NCI-H1105 treated with DMSO at 0.1 percent for 48 hours (cell line): Measurements from ENCODE around the gene FAM110A.
"Not testable (repeated sequence)": the region's sequence is repeated elsewhere in the genome, so short reads cannot be mapped to it uniquely, and the experiment has no call there.

Experiments
- DNase-seq: peaks from one replicate; lab custom pipeline; 2025; lab: John Stamatoyannopoulos, UW

Gene FAM110A

DNA sequence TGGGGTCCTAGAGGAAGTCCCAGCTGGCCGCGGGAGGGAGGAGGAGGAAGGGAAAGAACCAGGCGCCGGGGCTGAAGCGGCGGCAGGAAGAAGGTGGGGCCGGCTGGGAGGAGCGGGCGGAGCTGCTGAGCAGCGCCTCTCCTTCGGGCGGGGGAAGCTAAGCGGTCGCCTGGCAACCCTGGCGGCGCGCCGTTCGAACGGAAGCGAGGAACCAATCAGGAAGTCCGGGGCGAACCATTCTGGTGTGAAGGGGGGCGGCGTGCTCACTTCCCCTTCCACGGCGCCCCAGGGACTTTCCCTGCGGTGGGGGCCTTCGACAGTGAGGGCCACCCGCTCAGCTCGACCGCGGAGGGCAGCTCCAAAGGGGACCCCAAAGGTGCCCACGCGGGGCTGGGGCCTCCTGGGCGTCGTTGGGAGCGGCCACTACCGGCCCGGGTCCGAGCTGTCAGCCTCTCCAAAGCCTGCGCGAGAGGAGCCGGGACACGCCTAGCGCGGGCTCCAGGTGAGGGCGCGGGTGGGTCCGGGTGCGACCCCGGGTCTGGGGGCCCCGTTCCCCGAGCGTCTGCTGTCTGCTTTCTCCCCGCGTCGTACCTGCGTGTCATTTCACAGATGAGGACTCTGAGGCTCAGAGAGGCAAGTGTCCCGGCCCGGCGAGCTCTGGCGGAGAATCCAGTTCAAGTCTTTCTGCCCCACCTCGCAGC, at the start of gene FAM110A:
TSS of gene FAM110A (plus strand) at position 266 of the 701 bp plus-strand sequence. CDS start 11,090 bp downstream, outside the sequence.
- DNase-seq = peak; percentile 90

DNA sequence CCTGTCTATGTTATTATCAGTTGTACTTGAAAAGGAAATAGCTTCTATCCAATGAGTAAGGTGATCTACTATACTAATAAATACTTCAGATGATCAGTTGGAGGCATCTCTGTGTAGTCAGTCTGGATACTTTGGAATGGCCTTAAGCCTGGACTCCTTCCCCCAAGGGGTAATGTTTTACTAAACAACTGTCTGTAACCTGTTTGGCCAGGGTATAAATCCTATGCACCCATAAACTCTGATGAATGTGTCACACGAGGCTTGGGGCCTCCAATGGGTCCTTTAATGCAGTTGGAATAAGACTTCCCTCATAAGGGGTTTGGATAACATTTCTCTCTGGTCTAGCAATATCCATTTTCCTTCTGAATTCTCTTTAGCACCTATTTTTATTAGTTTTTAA, 45.7 kb upstream of the FAM110A start:
- DNase-seq = no peak

DNA sequence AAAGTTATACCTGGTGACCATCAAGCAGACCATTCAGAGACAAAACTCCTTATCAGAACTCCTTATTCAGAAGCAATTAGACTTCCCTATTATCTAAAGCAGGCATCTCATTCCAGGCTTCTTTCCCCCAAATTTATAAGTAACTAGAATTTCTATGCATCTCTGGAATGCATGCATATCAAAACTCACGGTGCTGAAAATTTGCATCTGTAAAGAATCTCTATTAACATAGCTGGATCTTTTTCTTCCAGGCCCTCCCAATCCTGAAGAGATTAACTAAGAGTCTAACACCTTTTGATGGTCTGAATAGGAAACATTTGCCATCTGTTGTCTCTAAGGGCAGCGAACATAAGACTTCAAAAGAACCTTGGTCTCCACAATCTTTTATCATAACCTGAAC, 42.5 kb upstream of the FAM110A start:
- no peak for DNase-seq

DNA sequence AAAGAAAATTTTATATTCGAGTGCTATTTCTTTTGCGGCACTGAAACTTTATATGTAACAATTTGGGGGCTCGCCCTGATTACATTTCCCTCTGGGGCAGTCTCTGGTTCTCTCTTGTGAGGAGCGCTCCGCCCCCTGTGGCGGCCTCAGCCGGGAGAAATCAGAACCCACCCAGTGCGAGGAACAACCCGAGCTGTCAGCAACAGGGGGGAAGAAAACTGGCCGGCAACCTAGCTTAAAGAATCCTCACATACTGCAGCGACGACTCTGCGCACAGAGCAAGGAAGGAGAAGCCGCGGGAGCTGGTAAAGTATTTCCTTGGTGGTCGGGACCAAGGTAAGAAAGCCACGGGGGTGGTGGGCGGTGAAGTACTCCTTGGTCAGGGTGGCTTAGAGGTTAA, 41.3 kb upstream of the FAM110A start:
- no peak for DNase-seq

DNA sequence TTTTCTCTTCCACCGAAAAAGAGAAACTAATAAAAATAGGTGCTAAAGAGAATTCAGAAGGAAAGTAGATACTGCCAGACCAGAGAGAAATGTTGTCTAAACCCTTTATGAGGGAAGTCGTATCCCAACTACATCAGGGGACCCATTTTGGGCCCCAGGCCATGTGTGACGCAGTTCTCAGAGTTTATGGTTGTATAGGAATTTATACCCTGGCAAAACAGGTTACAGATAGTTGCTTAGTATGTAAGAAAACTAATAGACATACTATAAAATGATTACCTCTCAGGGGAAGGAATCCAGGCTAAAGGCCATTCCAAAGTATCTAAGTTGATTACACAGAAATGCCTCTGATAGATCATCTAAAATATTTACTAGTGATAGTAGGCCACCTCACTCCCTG, 36.6 kb upstream of the FAM110A start:
- no peak for DNase-seq

DNA sequence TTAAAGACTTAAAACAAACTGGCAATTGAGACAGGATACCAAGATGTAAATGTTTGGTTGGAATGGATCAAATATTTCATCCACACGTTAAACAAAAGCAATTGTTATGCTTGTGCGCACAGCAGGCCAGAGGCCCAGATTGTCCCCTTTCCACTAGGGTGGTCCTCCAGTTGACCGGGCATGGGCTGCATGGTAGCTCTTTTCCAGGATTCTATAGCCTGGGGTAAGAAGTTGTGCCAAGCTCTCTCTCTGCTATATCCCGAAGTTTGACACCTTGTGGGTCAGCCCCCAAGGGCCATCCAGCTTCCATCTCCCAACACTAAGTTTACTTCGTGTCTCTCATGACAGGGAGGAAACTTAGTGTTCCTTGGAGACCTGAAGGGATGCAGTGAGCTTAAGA, 34.8 kb upstream of the FAM110A start:
- not testable (repeated sequence) for DNase-seq

DNA sequence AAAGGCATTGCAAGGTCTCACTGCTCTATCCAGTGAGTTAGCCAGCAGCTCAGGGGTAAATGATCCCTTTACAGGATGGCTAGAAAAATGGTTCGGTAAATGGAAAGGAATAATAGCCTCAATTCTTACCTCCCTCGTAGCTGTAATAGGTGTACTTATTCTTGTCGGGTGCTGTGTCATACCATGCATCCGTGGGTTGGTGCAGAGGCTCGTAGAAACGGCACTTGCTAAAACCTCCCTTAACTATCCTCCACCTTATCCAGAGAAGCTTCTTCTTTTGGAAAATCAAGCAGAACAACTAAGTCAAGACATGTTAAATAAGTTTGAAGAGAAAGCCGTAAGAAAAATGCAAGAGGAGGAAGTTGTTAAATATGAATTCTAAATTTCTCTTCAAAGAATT, 33.5 kb upstream of the FAM110A start:
- not testable (repeated sequence) for DNase-seq

DNA sequence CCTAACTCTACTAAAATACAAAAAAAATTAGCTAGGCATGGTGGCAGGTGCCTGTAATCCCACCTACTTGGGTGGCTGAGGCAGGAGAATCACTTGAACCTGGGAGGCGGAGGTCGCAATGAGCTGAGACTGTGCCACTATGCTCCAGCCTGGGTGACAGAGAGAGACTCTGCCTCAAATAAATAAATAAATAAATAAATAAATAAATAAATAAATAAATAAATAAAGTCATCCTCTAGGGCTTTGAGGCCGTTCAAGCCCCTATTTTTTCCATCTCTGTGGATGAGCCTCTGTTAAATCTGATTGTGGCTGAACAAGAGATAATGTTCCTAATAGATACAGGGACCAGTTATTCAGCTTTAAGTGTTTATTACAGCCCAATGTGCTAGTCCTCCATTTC, 31.8 kb upstream of the FAM110A start:
- DNase-seq = no peak

DNA sequence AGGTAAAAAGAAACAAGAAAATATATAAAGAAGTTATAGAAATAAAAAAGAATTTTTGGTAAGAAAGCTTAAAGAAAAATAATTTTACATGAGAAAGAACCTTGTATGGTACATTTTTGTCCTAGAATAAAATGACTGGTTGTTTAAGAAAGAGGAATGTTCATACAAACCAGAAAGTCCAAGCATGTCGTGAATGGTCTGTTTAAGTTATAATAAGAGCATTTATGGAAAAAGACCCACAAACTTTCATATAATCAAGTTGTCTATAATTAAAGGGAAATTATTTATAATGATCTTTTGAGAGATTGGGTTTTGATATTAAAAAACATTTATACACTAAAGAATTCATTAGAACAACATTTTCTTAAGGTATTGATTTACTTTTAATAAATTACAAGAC, 27.8 kb upstream of the FAM110A start:
- DNase-seq = peak; percentile 1

DNA sequence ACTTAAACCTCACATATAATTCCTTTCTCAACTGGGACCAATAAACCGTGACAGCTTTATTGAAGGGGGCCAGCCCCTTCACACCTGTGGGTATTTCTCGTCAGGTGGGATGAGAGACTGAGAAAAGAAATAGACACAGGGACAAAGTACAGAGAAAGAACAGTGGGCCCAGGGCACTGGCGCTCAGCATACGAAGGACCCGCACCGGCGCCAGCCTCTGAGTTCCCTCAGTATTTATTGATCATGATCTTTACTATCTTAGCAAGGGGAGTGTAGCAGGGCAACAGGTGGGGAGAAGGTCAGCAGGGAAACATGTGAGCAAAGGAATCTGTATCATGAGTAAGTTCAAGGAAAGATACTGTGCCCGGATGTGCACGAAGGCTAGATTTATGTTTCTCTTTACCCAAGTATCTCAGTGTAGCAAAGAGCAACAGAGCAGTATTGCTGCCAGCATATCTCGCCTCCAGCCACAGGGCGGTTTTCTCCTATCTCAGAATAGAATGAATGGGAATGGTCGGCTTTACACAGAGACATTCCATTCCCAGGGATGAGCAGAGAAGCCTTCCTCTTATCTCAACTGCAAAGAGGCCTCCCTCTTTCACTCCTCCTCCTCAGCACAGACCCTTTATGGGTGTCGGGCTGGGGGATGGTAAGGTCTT, 21.6 kb upstream of the FAM110A start:
- DNase-seq = not testable (repeated sequence)

DNA sequence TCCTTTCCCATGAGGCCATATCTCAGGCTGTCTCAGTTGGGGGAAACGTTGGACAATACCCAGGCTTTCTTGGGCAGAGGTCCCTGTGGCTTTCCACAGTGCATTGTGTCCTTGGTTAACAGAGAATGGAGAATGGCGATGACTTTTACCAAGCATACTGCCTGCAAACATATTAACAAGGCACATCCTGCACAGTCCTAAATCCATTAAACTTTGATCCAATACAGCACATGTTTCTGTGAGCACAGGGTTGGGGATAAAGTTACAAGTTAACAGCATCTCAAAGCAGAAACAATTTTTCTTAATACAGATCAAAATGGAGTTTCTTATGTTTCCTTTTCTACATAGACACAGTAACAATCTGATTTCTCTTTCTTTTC, 21.1 kb upstream of the FAM110A start:
- not testable (repeated sequence) for DNase-seq

DNA sequence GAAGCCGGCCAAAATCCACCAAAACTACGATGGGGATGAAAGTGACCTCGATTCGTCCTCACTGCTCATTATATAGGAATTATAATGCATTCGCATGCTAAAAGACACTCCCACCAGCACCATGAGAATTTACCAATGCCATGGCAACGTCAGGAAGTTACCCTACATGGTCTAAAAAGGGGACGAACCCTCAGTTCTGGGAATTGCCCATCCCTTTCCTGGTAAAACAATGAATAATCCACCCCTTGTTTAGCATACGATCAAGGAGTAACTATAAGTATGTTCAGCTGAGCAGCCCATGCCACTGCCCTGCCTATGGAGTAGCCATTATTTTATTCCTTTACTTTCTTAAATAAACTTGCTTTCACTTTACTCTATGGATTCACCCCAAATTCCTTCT, 20.1 kb upstream of the FAM110A start:
- DNase-seq = no peak

DNA sequence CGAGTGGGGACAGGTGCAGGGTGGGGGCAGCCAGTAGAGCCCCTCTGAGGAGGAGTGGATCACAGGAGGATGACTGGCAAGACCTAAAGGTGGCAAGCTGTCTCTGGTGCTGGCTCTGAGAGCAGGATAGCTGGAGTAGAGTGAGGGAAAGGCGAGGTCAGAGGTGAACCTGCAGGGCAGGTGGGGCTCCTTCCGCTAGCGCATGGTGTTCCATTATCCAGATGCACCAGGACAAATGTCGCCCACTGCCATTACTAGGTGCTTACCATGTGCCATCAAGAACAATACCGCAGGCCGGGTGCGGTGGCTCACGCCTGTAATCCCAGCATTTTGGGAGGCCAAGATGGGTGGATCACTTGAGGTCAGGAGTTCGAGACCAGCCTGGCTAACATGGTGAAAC, 18.3 kb upstream of the FAM110A start:
- DNase-seq = no peak

DNA sequence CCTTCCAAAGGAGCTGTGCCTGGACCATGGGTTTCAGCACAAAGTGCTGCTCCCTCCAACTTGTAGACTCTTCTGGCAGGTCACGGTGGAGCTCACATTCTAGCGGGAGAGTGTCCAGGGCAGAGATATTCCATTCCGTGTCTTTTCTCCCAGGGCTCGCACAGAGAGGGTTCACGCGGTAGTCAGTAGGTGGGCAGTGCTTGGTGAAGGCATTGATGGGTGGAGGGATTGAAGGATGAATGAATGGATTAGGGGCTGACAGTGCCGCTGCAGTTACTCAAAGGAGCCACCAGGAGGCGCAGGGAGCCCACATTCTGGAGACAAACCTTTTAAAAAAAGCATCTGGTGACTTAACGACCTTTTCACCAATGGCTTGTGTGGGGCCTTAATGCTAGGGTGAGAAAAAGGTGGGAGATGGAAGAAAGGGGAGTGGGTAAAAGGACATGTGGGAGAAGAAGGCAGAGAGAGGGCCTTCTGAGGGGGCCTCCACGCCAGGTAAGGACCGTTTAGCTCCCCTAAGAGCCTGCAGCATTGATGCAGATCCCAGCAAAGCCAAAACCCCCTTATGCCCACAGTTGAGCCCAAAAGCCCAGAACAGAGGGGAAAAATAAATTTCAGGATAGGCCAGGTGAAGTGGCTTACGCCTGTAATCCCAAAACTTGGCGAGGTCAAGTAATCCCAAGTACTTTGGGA, 17.5 kb upstream of the FAM110A start:
- DNase-seq = peak; percentile 75

DNA sequence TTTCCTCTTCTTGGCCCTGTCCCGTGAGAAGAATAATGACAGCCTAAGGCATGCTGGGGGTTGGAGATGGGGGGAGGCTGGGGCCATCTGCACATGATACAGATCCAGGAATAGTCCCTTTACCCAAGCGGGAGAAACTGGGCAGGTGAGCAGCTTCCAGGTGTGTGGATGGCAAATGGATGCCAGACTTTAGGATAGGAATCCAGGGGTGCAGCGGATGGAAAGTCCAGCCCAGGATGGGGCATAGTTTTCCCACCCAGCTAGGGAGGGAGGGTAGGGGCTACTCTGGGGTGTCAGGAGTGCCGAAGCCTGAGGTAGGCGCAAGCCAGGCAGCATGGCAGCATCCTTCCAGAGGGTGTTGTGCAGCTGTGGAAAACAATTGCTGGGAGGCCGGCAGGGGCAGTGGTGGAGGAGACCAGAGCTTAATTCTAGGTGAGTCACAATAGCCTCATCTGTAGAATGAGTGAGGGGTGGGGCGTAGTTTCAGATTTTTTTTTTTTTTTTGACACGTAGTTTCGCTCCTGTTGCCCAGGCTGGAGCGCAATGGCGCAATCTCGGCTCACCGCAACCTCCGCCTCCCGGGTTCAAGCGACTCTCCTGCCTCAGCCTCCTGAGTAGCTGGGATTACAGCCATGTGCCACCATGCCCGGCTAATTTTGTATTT, 15.4 kb upstream of the FAM110A start:
- no peak for DNase-seq

DNA sequence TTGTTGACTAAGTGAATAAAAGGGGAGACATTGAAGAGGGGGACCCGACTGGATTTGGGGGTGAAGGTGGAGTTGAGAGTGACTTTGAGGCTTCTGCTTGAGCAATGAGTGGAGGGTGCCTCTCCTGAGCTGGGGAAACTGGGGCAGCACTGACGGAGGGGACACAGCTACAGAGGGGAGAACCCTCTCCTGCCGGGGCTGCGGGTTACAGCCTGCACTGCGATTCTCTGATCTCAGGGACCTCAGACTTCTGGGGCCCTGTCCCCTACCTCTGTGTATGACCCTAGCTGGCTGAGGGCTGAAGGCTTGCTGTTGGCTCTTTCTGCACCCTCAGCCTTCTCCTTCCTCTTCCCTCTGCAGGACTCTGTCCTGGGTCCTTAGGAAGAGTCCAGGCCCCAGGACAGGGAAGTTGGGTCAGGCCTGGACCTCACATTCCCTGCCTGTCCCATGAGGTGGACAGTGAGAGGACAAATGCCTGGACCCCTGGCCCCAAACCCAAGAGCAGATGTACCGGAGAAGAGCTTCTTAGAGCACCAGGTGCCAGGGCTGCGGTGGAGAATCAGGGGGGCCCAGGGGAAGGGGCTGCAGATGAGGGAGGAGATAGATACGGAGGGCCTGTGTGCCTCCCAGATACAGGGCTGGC, 13.7 kb upstream of the FAM110A start:
- no peak for DNase-seq

DNA sequence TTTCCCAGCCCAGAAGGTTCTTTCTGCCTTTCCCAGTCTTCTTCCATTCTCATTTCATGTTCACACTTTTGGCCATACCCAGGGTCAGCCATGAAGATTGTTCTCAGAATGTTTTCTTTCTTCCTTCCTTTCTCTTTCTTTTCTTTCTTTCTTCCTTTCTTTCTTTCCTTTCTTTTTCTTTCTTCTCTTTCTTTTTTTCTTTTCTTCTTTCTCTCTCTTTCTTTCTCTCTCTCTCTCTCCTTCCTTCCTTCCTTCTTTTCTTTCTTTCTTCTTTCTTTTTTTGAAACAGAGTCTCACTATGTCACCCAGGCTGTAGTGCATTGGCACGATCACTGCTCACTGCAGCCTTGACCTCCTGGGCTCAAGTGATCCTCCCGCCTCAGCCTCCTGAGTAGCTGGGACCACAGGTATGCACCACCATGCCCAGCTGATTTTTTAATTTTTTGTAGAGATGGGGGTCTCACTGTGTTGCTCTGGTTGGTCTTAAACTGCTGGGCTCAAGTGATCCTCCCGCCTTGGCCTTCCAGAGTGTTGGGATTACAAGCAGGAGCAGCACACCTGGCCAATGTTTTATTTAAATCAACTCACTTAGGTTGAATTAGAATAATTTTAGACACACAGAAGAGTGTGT, 13.1 kb upstream of the FAM110A start:
- DNase-seq = no peak

DNA sequence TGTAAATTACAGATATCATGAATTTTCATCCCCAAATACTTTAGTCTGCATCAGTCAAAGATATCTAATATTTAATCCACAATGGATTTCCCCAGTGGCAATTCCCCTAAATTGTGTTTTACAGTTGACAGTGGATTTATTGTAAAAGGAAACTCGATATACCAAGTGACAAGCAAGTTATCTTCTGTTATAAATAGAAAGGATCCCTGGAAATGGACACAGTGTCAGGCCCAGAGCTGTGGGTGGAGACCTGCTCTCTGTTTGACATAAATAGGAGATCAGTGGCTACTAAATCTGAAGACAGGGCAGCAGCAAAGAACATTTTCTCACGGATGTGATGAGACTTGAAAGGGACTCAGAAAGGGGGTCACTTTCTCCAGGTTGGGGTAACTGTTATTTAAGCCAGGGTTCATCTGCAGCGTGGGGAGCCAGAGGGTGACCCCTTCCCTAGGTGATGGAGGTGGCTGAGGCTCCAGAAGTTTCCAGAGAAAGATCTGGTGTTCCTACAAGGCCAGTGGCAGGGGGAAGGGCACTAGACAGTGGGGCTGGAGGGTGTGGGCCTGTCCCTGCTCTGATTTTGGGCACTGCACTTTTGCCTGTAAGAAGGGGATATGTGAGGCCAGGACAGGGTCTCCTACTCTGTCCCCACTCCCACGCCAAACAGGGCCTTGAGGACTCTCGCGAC, 12.3 kb upstream of the FAM110A start:
- DNase-seq = no peak

DNA sequence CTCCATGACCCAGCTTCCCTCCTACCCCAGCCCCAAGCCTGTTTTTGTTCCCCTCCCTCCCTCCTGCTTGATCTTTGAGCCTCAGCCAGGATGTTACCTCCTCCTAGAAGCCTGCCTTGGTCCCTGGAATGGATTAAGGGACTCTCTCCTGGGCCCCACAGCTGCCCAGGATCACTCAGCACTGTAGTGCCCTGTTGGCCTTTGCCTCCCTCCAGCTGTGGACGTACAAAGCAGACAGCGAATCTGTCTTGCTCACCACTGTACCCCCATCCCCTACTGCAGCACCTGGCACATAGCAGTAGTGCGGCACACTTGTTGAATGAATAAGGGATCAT, 11.8 kb upstream of the FAM110A start:
- DNase-seq = no peak

DNA sequence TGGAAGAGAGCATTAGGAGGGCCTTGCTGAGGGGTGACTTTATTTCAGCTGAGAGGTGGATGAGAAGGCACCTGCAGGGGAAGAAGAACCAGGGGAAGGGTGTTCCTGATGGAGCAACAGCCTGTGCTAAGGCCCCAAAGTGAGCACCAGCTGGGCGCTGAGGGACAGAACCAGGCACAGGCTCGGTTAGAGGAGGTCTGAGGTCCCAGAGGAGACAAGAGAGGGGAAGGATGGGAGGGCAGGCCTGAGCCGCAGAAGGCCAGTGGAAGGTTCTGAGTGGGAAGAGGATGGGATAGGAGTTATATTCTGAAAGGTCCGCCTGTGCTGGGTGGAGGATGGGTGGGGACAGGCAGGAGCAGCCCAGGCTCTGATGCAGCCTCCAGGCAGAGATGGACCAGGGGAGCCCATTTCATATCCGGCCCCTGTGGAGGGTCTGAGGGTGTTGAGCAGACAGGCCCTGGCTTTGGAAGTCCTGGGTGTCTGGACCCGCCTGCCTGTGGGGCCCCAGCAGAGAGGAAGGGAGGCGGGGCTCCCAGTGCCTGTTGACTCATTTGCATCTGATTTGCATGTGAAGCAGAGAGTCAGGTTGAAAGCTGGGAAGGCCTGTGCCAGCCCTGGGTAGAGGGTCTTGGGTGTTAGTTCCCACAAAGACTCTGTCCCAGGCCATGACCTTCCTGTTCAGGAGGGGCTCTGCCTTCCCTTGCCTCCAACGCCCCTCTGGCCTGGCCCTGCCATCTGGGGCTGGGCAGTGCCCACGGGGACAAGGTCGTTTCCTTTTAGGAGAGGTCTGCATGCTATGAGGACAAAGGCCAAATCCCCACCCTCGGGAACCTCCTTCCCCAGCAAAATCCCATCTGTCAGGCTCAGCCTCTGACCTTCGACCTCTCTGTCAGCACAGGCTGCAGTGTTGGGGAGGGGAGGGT, 10.6 kb upstream of the FAM110A start:
- no peak for DNase-seq
